ENCODE results near the gene ADAMTS4. TPM values are rescaled to one million over a fixed set of nuclear protein-coding genes. Genes with fewer than 3 reads are reported as not detected.
A peak's percentile ranks its signal among the peaks of the same experiment; 100 is the strongest.

ADAMTS4 gene
- total and polyA plus RNA-seq, 2 donors (not counting 1 experiment from before 2014, with no cell fraction given): 0.10 TPM; not detected in 1

DNA sequence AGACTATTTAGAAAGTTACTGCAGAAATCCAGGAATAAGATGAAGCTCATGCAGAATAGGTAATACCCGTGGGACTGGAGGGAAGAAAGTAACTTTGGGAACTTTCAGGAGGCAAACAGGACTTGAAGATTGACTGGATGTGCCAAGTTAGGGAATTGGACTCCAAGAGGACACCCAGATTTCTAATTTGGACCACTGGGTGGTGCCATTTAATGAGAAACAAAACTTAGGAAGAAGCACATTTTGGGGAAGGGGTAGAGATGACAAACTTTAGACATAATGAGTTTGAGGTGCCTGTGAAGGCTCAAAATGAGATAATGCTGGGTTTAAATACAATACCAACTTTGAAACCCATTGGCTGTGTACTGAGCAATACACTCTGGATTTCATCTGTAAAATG lies 18.2 kb downstream of the ADAMTS4 start:
- H3K4me2 ChIP-seq (replicated peaks; ENCODE audit: low read depth, low read length, poor library complexity, severe bottlenecking): no peak overlapping the region
- peak overlapping the region; percentile 16 for H3K27ac Mint-ChIP-seq
- H3K79me2 ChIP-seq (ENCODE audit: control insufficient read depth, insufficient read depth, low read length): peaks cover 16% of the 10 kb centered on the region
- no peak for DNase-seq
- no peaks in the 10 kb centered on the region for H3K9me3 Mint-ChIP-seq (ENCODE audit: insufficient read depth)
- no peak for ATAC-seq (ENCODE audit: low read depth)
- no peak overlapping the region for H3K4me3 Mint-ChIP-seq
- no peaks in the 10 kb centered on the region for H3K27me3 ChIP-seq (replicated peaks in 1 of 4; ENCODE audit: control extremely low read depth in 1 of 4, control insufficient read depth in 3 of 4, insufficient read depth in 4 of 4, low read length in 3 of 4)
- CTCF ChIA-PET: interaction anchor here (0.5 to 5.4 kb wide), 6 partner anchors 13 to 202 kb away, joined by 3 to 64 read pairs (median 10); partner anchors contain the start of genes PPOX and TOMM40L
- no peaks in the 10 kb centered on the region for H3K9me3 ChIP-seq (ENCODE audit: control extremely low read depth in 1 of 3, control insufficient read depth in 2 of 3, insufficient read depth in 1 of 3, low read length in 2 of 3)
- H3K4me1 Mint-ChIP-seq: peaks cover 75% of the 10 kb centered on the region
- WGBS (ENCODE audit: insufficient coverage): 58% methylated on average over 1 of the region's 1 CpG
- H3K36me3 ChIP-seq (replicated peaks in 1 of 2; ENCODE audit: control extremely low read depth in 1 of 2, control insufficient read depth in 1 of 2, extremely low read depth in 1 of 2, insufficient read depth in 2 of 2, low read length in 1 of 2): peaks cover 0 to 6% of the 10 kb centered on the region in 2 experiments
- no peak overlapping the region for H2AFZ ChIP-seq (ENCODE audit: insufficient read depth, low read depth, low read length, poor library complexity, severe bottlenecking)
- intact Hi-C loops (cut with micrococcal nuclease): no loop called here
- H3K27me3 Mint-ChIP-seq: no peaks in the 10 kb centered on the region
- H3K4me3 ChIP-seq (ENCODE audit: control extremely low read depth in 1 of 5, extremely low read depth in 1 of 5, insufficient read depth in 1 of 5, low read depth in 2 of 5, low read length in 4 of 5): no peak overlapping the region
- peaks cover 57 to 78% of the 10 kb centered on the region in 2 donors for H3K4me1 ChIP-seq (ENCODE audit: control insufficient read depth in 2 of 2, insufficient read depth in 2 of 2, low read length in 2 of 2)
- TF ChIP-seq EZH2 (IDR thresholded peaks at IDR 0.05; ENCODE audit: borderline replicate concordance, insufficient read depth, low read depth, low read length, poor library complexity, severe bottlenecking): no peak
- TF ChIP-seq, protein P1, sequence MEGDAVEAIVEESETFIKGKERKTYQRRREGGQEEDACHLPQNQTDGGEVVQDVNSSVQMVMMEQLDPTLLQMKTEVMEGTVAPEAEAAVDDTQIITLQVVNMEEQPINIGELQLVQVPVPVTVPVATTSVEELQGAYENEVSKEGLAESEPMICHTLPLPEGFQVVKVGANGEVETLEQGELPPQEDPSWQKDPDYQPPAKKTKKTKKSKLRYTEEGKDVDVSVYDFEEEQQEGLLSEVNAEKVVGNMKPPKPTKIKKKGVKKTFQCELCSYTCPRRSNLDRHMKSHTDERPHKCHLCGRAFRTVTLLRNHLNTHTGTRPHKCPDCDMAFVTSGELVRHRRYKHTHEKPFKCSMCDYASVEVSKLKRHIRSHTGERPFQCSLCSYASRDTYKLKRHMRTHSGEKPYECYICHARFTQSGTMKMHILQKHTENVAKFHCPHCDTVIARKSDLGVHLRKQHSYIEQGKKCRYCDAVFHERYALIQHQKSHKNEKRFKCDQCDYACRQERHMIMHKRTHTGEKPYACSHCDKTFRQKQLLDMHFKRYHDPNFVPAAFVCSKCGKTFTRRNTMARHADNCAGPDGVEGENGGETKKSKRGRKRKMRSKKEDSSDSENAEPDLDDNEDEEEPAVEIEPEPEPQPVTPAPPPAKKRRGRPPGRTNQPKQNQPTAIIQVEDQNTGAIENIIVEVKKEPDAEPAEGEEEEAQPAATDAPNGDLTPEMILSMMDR (IDR thresholded peaks at IDR 0.05): peak; percentile 18
- H3K9ac ChIP-seq (ENCODE audit: low read length): no peak overlapping the region
- no peak overlapping the region for H3K27ac ChIP-seq (ENCODE audit: low read length in 2 of 2)
- POLR2A ChIA-PET: interaction anchor here (0.9 kb wide), 1 partner anchor 111 kb away, joined by 7 read pairs; the partner anchor contains the start of gene ARHGAP30
- H4K20me1 ChIP-seq (ENCODE audit: control insufficient read depth, insufficient read depth, low read length, poor library complexity, severe bottlenecking): peaks cover 9% of the 10 kb centered on the region

DNA sequence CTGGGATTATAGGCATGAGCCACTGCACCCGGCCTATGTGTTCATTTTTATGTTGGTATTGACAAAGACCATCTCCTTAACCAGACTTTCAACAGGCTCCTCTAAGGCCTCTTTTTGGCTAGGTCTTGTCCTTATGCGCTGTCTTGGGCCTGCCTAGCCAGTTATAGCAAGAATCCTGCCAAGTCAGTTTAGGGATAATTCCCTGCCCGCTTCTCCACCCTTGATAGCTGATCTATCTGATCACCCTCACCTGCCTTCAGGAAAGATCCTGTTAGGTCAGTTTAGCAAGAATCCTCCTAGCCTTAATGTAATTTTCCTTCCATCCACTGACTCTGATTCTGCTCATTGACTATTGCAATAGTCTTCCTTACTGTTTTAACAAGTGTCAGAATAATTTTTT lies 19.2 kb downstream of the ADAMTS4 start:
- H3K27me3 ChIP-seq (replicated peaks in 1 of 4; ENCODE audit: control extremely low read depth in 1 of 4, control insufficient read depth in 3 of 4, insufficient read depth in 4 of 4, low read length in 3 of 4): no peaks in the 10 kb centered on the region
- no peak overlapping the region for H3K4me3 ChIP-seq (ENCODE audit: control extremely low read depth in 1 of 5, extremely low read depth in 1 of 5, insufficient read depth in 1 of 5, low read depth in 2 of 5, low read length in 4 of 5)
- H3K36me3 ChIP-seq (replicated peaks in 1 of 2; ENCODE audit: control extremely low read depth in 1 of 2, control insufficient read depth in 1 of 2, extremely low read depth in 1 of 2, insufficient read depth in 2 of 2, low read length in 1 of 2): peaks cover 0 to 15% of the 10 kb centered on the region in 2 experiments
- DNase-seq: no peak
- TF ChIP-seq, protein P1 (IDR thresholded peaks at IDR 0.05): no peak
- TF ChIP-seq EZH2 (IDR thresholded peaks at IDR 0.05; ENCODE audit: borderline replicate concordance, insufficient read depth, low read depth, low read length, poor library complexity, severe bottlenecking): no peak
- H3K9ac ChIP-seq (ENCODE audit: low read length): no peak overlapping the region
- peaks cover 58 to 71% of the 10 kb centered on the region in 2 donors for H3K4me1 ChIP-seq (ENCODE audit: control insufficient read depth in 2 of 2, insufficient read depth in 2 of 2, low read length in 2 of 2)
- H3K4me2 ChIP-seq (replicated peaks; ENCODE audit: low read depth, low read length, poor library complexity, severe bottlenecking): no peak overlapping the region
- WGBS (ENCODE audit: insufficient coverage): 94% methylated on average over 2 of the region's 3 CpGs
- ChIA-PET POLR2A (interaction anchor here (0.7 kb wide), 1 partner anchor 385 kb away, joined by 3 read pairs; no protein-coding TSS in a partner anchor), CTCF (interaction anchor here (0.6 to 5.4 kb wide), 4 partner anchors 13 to 476 kb away, joined by 3 to 64 read pairs (median 5); partner anchors contain the start of gene PPOX)
- no peak for ATAC-seq (ENCODE audit: low read depth)
- peaks cover 9% of the 10 kb centered on the region for H4K20me1 ChIP-seq (ENCODE audit: control insufficient read depth, insufficient read depth, low read length, poor library complexity, severe bottlenecking)
- H3K79me2 ChIP-seq (ENCODE audit: control insufficient read depth, insufficient read depth, low read length): peaks cover 25% of the 10 kb centered on the region
- peaks cover 75% of the 10 kb centered on the region for H3K4me1 Mint-ChIP-seq
- H3K9me3 ChIP-seq (ENCODE audit: control extremely low read depth in 1 of 3, control insufficient read depth in 2 of 3, insufficient read depth in 1 of 3, low read length in 2 of 3): no peaks in the 10 kb centered on the region
- intact Hi-C loops (cut with micrococcal nuclease): no loop called here
- H3K9me3 Mint-ChIP-seq (ENCODE audit: insufficient read depth): no peaks in the 10 kb centered on the region
- no peak overlapping the region for H2AFZ ChIP-seq (ENCODE audit: insufficient read depth, low read depth, low read length, poor library complexity, severe bottlenecking)
- no peak overlapping the region for H3K4me3 Mint-ChIP-seq
- H3K27ac Mint-ChIP-seq: no peak overlapping the region
- no peaks in the 10 kb centered on the region for H3K27me3 Mint-ChIP-seq
- no peak overlapping the region for H3K27ac ChIP-seq (ENCODE audit: low read length in 2 of 2)

Measured in B cell (primary cell).